ENCODE data around the gene ZBTB25. TPM values are rescaled to one million over a fixed set of nuclear protein-coding genes. Genes with fewer than 3 reads are reported as not detected.
"Not testable (repeated sequence)": the region's sequence is repeated elsewhere in the genome, so short reads cannot be mapped to it uniquely, and the experiment has no call there.

ZBTB25 gene
- total RNA-seq, 1 donor from 2014 or later: 9.4 TPM

DNA sequence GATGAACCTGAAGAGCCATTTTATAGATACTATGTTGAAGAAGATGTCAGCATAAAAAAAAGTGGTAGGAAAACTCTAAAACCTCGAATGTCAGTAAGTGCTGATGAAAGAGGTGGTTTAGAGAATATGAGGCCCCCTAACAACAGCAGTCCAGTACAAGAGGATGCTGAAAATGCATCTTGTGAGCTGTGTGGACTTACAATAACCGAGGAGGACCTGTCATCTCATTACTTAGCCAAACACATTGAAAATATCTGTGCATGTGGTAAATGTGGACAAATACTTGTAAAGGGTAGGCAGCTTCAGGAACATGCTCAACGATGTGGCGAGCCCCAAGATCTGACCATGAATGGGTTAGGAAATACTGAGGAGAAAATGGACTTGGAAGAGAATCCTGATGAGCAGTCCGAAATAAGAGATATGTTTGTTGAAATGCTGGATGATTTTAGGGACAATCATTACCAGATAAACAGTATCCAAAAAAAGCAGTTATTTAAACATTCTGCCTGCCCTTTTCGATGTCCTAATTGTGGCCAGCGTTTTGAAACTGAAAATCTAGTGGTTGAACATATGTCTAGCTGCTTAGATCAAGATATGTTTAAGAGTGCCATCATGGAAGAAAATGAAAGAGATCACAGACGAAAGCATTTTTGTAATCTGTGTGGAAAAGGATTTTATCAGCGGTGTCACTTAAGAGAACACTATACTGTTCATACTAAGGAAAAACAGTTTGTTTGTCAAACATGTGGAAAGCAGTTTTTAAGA, 19.1 kb upstream of the ZBTB25 start:
- Mint-ChIP-seq H3K27me3 (ENCODE audit: unreplicated experiment) (no peaks in the 10 kb centered on the region), H3K4me3 (ENCODE audit: unreplicated experiment) (no peak overlapping the region), H3K9me3 (ENCODE audit: unreplicated experiment) (no peaks in the 10 kb centered on the region), H3K4me1 (ENCODE audit: low read depth, unreplicated experiment) (no peaks in the 10 kb centered on the region), H3K36me3 (ENCODE audit: unreplicated experiment) (no peaks in the 10 kb centered on the region), H3K27ac (ENCODE audit: unreplicated experiment) (no peak overlapping the region)
- no peak for DNase-seq
- TF ChIP-seq, protein P1, sequence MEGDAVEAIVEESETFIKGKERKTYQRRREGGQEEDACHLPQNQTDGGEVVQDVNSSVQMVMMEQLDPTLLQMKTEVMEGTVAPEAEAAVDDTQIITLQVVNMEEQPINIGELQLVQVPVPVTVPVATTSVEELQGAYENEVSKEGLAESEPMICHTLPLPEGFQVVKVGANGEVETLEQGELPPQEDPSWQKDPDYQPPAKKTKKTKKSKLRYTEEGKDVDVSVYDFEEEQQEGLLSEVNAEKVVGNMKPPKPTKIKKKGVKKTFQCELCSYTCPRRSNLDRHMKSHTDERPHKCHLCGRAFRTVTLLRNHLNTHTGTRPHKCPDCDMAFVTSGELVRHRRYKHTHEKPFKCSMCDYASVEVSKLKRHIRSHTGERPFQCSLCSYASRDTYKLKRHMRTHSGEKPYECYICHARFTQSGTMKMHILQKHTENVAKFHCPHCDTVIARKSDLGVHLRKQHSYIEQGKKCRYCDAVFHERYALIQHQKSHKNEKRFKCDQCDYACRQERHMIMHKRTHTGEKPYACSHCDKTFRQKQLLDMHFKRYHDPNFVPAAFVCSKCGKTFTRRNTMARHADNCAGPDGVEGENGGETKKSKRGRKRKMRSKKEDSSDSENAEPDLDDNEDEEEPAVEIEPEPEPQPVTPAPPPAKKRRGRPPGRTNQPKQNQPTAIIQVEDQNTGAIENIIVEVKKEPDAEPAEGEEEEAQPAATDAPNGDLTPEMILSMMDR (IDR thresholded peaks at IDR 0.05; ENCODE audit: partially characterized antibody, unreplicated experiment): no peak

DNA sequence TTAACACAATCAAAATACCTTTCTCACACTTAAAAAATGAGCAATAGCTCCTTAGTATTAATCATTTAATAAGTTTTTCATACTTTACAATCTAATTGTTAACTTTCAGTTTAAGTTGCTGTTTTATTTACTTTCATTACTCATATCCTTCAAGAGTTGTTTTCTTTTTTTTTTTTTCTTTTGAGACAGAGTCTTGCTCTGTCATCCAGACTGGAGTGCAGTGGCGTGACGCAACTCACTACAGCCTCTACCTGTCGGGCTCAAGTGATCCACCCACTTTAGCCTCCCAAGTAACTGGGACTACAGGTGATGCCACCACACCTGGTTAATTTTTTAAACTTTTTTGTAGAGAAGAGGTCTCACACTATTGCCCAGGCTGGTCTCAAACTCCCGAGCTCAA, 17.1 kb upstream of the ZBTB25 start:
- TF ChIP-seq, protein P1 (IDR thresholded peaks at IDR 0.05; ENCODE audit: partially characterized antibody, unreplicated experiment): no peak

DNA sequence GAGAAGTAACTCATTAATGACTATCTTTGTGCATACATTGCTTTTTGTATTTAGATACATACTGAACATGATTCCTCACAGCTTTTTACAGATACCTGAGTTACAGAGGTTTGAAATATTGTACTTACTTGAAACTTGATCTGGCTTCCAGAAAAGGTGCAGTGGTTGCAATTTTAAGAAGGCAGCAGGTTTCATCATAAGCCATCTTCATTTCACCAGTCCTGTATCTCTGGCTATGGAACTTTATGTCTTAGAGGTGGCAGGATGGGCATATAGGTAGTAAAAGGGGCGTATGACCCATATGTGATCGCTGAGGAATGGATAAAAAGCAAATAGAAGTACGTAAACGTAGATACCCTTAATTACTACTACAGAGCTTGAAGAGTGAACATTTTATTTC, 14.6 kb upstream of the ZBTB25 start:
- Mint-ChIP-seq H3K4me3 (ENCODE audit: unreplicated experiment) (no peak overlapping the region), H3K27ac (ENCODE audit: unreplicated experiment) (no peak overlapping the region), H3K9me3 (ENCODE audit: unreplicated experiment) (no peaks in the 10 kb centered on the region), H3K36me3 (ENCODE audit: unreplicated experiment) (no peaks in the 10 kb centered on the region), H3K27me3 (ENCODE audit: unreplicated experiment) (no peaks in the 10 kb centered on the region), H3K4me1 (ENCODE audit: low read depth, unreplicated experiment) (no peaks in the 10 kb centered on the region)
- no peak for DNase-seq
- TF ChIP-seq, protein P1 (IDR thresholded peaks at IDR 0.05; ENCODE audit: partially characterized antibody, unreplicated experiment): no peak

More for the DNA sequence above, 17.1 kb upstream of the ZBTB25 start:
- Mint-ChIP-seq H3K4me1 (ENCODE audit: low read depth, unreplicated experiment) (no peaks in the 10 kb centered on the region), H3K27me3 (ENCODE audit: unreplicated experiment) (no peaks in the 10 kb centered on the region), H3K27ac (ENCODE audit: unreplicated experiment) (no peak overlapping the region), H3K4me3 (ENCODE audit: unreplicated experiment) (no peak overlapping the region), H3K36me3 (ENCODE audit: unreplicated experiment) (no peaks in the 10 kb centered on the region), H3K9me3 (ENCODE audit: unreplicated experiment) (no peaks in the 10 kb centered on the region)
- no peak for DNase-seq

DNA sequence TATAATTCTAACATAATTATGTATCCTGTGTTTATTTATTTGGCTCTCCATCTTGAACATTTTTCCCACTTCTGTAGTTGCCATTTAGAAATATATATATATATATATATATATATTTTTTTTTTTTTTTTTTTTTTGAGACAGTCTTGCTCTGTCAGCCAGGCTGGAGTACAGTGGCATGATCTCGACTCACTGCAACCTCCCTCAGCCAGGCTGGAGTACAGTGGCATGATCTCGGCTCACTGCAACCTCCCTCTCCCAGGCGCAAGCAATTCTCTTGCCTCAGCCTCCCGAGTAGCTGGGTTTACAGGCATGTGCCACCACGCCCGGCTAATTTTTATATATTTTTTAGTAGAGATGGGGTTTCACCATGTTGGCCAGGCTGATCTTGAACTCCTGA, 14.0 kb upstream of the ZBTB25 start:
- H3K27ac Mint-ChIP-seq (ENCODE audit: unreplicated experiment); H3K36me3 Mint-ChIP-seq (ENCODE audit: unreplicated experiment); H3K27me3 Mint-ChIP-seq (ENCODE audit: unreplicated experiment); H3K4me3 Mint-ChIP-seq (ENCODE audit: unreplicated experiment); DNase-seq; H3K4me1 Mint-ChIP-seq (ENCODE audit: low read depth, unreplicated experiment); H3K9me3 Mint-ChIP-seq (ENCODE audit: unreplicated experiment): not testable (repeated sequence)

DNA sequence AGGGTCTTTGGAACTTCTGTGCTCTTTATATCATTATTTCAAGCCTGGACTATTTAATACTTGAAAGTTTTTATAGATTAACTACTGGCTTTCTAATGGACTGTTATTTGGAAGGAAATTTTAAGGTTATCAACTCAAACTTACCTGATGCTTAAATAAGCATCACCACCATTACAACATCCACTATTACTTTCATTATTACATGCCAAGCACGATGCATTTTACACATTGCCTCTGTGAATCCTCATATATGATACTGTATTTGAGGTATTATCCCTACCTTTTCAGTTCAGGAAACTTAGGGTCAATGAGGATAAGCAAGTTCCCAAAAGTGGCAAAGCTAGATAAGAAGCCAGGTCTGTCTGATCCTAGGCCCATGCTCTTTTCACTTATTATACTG, 13.3 kb upstream of the ZBTB25 start:
- no peaks in the 10 kb centered on the region for H3K4me1 Mint-ChIP-seq (ENCODE audit: low read depth, unreplicated experiment)
- H3K36me3 Mint-ChIP-seq (ENCODE audit: unreplicated experiment): no peaks in the 10 kb centered on the region
- DNase-seq: no peak
- TF ChIP-seq, protein P1 (IDR thresholded peaks at IDR 0.05; ENCODE audit: partially characterized antibody, unreplicated experiment): no peak
- H3K27ac Mint-ChIP-seq (ENCODE audit: unreplicated experiment): no peak overlapping the region
- H3K4me3 Mint-ChIP-seq (ENCODE audit: unreplicated experiment): no peak overlapping the region
- no peaks in the 10 kb centered on the region for H3K27me3 Mint-ChIP-seq (ENCODE audit: unreplicated experiment)
- H3K9me3 Mint-ChIP-seq (ENCODE audit: unreplicated experiment): no peaks in the 10 kb centered on the region

Data from glutamatergic neuron (in vitro differentiated cells).